ENCODE data around the gene VAV3.
"Not testable (repeated sequence)": the region's sequence is repeated elsewhere in the genome, so short reads cannot be mapped to it uniquely, and the experiment has no call there.

The VAV3 gene

DNA sequence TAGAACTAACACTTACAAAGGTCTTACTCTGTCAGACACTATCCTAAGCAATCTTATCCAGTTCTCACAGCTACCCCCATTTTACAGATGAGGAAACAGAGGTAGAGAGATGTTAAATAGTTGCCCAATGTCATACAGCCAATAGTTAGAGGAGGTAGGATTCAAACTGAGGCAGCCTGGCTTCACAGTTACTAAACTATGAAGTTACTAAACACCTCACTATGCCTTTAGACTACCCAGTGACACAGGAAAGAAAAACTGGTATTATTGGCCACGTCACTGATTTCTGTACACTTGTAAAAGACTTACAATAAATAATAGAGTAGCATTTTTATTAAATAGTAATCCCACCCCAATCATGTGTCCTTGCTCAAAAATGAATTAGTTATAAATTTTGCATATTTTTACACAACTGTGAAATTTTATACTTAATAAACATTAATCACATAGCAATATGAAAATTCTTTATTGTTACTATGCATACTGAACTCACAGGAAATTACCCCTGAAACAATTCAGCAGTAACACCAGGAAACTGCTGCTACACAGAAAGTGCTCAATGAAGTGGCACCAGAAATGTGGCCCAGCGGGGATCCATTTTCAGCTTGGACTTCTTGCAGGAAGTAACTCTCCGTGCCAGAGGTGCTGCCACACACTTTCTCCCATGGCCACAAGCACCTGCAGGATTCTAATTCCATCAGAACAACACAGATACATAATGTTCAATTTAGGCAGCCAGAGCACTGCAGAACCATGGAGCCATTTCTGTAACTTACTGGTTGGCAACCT is 69.4 kb downstream of the VAV3 start:
- no peak for DNase-seq (ENCODE audit: low spot score)
- no peak for FAIRE-seq

DNA sequence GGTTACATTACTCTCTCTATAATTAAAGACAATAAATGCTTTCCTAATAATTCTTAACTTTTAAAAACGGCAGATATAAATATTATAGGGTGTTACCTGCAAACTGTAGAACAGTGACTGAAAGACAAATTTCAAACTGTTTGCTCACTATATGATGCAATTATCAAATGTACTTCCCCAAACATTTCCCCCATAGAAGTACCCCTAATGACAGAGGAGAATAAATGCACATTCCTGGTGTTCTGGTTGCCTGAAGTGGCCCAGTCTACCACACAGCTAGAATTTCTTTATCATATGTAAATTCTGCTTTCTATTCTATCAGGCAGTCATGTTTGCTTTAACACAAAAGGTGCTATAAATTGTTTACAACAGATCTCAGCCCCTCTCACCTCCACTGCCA is 70.4 kb downstream of the VAV3 start:
- no peak for FAIRE-seq
- DNase-seq (ENCODE audit: low spot score), result no peak

DNA sequence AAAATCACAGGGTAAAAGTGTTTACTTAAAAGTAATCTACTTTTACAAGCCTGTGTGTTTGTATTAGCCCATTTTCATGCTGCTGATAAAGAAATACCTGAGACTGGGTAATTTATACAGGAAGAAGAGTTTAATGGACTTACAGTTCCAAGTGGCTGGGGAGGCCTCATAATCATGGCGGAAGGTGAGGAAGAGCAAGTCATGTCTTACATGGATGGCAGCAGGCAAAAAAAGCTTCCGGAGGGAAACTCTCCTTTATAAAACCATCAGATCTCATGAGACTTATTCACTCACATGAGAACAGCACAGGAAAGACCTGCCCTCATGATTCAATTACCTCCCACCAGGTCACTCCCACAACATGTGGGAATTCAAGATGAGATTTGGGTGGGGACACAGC is 71.6 kb downstream of the VAV3 start:
- not testable (repeated sequence) for FAIRE-seq; DNase-seq (ENCODE audit: low spot score)

DNA sequence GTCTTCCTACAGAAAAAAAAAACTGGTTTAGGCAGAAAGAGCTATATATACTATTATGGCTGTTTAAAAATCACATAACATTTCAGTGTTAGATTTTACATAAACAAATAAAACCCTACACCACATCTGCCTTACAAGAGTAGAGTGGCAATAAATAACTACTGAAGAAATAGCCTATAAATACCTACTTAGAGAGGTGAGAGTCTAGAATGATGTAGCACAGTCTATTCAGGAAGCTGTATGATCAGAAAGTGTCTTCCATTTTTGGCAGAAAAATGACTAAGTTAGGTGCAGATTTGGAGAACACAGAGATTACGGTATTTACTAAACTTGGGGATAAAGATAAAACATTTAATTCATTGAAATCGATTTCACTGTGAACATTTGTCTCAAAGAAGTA is 75.5 kb downstream of the VAV3 start:
- FAIRE-seq (no peak), DNase-seq (ENCODE audit: low spot score) (no peak)

DNA sequence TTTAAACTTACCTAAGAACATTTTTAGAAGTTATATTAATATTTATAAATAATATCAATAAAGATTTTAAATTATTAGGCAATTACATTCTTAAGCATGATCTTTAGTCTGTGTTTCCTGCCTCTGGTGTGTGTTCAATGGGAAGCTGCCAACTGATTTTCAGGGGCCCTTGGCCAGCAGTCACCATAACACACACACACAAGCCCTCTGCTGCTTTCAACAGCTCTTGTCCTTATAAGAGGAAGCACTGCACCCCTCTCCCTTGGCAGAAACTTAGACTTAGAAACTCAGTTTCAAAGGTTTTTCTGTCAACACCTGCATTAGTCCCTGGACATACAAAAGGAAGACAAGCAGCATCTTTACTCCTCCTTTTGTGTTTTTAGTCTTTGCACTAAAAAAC is 81.4 kb downstream of the VAV3 start:
- FAIRE-seq (no peak), DNase-seq (ENCODE audit: low spot score) (no peak)

DNA sequence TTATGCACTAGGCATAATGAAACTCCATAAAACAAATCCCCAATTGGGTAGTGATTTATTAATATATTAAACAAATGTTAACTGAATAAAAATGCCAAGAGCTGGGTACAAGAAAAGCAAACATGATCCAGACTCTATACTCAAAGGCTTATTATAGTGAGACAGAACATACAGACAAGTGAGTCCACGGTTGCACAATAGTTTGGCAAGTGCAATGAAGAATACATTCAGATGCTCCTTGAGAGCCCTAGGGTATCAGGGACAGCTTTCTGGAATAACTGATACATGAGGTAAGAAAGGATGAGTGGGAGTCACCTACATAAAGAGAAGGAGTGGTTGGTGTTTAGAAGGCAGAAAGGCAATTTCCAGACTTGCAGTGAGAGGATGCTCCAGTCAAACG is 85.1 kb downstream of the VAV3 start:
- FAIRE-seq (no peak), DNase-seq (ENCODE audit: low spot score) (no peak)

DNA sequence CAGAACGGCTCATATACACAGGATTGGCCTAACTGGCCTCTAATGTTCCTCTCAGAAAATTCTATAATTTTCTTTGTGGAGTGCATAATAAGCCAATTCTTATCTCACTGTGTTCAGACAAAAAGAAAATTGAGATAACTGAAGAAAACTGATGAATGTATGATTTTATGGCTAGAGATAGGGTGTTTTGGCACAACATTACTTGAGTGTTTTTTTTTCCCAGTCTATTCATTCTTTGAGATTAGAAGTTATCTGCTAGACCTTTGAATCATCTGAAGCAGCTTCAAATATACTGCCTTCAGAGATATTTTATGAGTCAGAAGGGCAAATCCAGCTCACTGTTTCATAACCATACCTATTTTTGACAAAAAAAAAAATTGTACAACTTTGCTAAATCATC is 85.6 kb downstream of the VAV3 start:
- DNase-seq (ENCODE audit: low spot score) (no peak), FAIRE-seq (no peak)

DNA sequence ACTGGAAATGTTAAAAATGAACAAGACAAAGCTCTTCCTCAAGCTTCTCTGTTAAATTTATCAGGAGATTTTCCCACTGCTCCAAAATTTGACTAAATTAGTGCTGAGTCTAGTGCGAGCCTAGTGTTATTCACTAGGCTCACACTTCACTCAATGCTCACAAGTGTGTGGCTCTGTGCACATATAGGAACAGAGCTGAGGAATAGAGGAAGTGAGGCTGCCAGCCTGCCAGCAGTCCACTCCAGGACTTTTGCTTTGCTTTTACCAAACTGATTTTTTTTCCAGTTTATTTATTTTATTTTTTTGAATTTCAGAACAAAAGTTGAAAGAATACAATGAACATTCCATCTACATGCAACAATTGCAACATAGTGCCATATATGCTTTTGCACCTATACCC is 87.2 kb downstream of the VAV3 start:
- no peak for FAIRE-seq
- DNase-seq (ENCODE audit: low spot score), result no peak

DNA sequence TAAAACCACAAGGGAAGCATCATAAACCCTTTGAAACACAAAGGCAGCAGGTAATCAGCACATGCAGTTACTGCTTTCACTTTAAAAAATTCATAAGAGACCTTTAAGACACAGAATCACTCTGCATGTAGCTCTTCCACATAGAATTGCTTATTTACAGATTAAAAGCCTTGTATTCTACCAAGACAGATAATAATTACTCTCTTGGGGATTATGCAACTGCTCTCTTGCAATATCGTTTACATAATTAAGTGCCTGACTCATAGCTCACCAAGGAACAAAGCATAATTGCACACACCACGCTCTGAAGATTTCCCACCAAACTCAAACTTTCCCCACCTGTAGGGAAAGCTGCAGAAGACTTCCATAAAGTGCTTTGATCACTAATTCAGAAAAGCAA is 87.9 kb downstream of the VAV3 start:
- no peak for DNase-seq (ENCODE audit: low spot score)
- no peak for FAIRE-seq

DNA sequence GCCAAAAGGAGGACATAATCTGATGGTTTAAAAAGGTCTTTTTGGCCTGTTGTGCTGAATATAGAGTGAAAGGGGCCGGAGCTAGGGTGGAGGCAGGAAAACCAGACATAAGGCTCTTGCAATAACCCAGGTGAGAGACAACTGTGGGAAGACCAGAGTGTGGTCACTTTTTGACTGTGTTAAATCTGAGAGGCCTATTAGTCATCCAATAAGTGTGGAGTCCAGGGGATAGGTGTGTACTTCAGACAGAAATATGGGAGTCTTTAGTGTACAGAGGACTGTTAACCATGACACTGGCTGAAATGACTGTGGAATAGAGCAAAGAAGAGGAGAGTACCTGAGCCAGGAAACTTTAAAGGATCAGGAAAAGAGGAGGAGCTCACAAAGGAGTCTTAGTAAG is 89.3 kb downstream of the VAV3 start:
- FAIRE-seq (no peak), DNase-seq (ENCODE audit: low spot score) (no peak)

DNA sequence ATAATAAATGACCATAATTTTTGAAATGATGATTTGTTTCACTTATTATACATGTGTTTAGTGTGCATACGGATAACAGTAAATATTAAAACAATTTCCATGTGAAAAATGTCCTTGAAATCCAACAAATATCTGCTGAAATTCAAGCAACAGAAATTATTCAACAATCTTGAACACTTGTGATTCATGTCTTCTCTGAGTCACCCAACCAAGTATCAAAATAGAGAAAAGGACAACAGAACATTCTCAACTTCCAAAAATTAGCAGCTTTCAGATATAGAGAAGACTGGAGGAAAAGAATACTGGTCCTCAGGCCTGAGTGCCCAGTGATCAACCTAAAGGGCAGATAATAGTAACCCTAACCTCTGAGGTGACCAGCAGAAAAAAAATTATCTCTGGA is 90.8 kb downstream of the VAV3 start:
- DNase-seq (ENCODE audit: low spot score) (no peak), FAIRE-seq (no peak)

DNA sequence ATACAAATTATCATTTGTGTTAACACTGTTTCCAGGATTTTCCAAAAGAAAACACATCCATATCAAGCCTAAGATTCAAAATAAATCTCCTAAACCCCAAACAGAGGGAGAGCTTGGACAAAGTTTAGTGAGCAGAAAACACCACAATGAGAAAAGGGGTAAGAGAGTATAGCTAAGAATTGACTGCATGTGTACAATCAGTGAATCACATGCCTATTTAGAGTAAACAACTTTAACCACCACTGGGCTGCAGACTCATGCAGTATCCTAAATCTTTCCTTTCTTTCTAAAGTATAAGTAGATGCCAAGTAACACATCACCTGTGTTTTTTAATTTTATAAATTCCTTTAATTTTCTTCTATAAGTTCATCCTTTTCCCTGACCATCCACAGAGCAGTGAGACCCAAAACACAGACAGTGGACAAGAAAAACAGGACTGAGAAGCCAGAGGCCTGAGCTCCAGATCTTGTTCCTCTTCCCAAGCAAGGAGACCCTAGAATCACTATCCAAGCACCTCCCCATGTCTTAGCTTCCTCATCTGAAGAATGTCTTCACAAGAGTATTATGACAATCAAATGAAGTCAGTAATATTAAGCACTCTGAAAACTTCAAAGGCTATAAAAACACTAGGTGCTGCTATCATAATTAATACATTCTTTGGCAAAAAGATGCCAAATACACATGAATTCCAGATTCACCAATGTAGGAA is 93.1 kb downstream of the VAV3 start:
- FAIRE-seq, result no peak
- DNase-seq (ENCODE audit: low spot score), result no peak

DNA sequence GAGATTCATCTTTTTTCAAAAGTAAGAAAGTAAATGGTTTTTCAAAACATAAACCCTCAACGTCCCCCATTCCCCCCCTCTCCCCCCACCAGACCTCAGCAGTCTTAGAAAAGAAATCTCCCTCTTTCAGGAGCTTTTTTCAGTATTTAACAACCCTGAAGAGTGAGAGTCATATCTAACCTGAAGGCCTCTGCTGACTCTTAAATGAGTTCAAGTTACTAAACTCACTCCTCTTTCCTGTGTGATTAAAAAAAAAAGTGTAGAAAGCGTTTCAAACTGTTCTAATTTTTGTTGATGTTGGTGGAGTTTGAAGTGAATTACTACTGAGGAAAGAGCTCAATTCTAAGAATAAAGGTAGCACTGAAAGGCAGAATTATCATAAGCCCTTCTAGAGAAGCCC is 93.7 kb downstream of the VAV3 start:
- DNase-seq (ENCODE audit: low spot score), result no peak
- no peak for FAIRE-seq

DNA sequence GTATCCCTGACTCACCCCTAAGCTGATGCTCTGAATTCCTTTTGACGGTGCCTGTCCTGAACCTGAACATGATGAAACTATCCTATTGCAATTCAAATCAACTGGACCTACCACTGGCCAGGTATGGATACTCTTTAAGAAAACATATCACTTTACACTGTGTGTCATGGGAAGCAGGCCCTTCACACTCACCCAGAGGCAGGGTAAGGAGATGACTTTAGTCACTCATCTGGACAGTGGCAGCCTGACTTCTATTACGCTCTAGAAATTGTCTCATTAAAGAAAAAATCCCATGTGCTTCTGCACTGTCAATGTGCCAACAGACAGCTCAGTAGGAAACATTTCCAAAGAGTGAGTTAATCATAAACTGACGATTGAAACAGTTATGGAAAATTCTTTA is 94.3 kb downstream of the VAV3 start:
- DNase-seq (ENCODE audit: low spot score), result no peak
- FAIRE-seq, result no peak

DNA sequence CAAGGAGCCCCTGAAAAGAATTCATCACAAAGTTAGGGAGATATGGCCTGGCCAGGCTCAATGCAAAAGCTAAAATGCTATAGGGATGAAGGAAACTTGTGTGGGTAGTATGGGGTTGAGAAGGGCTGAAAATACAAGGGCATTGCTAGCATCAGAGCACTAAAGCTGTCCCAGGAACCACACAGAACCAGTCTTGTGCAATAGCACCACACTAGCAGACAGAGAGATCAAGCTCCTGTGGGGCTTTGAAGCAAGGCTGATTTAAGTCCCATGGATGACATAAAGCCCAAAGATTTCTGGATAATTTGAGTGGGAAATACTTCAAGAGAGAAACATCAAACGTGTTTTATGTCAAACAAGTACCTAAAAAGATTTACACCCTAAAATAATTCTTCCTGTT is 97.1 kb downstream of the VAV3 start:
- DNase-seq (ENCODE audit: low spot score) (no peak), FAIRE-seq (no peak)

DNA sequence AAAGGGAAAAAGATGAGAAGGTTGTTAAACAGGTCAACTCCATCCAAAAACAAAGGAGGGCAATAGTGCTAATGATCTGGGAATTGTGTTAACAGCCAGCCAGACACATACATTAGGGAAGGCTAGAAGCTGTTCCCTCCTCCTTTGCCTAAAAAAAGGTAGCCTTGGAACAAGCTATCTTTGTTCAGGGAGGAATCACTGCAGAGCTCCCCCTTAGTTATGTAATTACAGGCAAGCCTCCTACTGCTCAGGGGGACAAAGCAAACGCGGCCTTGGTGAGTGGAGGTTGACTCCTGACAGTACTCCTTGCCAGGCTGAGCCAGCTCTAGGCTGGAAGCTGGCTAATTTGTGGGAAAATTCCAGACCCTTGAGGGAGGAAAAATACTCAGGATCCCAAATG is 97.6 kb downstream of the VAV3 start:
- FAIRE-seq (no peak), DNase-seq (ENCODE audit: low spot score) (no peak)

DNA sequence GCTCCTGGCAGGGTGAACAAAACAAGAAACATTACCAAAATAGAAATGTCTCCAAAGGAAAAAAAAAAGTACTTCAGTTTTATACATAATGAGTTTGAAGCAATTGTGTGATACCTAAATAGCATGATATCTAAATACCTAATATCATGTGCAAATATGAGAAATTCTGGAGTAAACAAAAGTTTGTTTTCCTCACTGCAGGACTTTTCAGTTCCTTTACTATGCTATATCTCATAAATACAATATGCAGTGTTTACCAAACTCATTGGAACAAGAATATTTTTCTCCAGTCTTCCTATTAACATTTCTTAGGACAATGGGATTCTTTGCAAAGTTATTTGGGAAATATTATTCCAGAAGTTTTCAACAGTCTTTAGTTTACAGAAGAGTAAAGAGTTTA is 98.1 kb downstream of the VAV3 start:
- no peak for FAIRE-seq
- no peak for DNase-seq (ENCODE audit: low spot score)

DNA sequence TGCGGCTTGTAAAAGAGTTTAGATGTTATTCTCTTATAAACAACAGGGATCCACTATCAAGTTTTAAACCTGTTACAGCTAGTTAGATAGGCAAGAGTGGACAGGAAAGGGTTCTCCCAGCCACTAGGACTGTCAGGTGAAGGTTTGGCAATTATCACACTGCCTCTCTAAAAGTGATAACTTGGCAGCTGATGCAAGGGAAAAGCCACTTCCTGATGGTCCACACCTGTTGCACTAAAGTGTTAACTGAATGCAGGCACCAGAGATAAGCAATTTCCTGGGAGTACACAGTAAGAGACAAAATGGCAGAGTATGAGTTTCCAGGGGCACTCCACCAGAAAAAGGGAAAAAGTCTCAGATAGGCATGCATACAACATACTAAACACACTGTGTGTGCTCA is 99.4 kb downstream of the VAV3 start:
- FAIRE-seq, result no peak

DNA sequence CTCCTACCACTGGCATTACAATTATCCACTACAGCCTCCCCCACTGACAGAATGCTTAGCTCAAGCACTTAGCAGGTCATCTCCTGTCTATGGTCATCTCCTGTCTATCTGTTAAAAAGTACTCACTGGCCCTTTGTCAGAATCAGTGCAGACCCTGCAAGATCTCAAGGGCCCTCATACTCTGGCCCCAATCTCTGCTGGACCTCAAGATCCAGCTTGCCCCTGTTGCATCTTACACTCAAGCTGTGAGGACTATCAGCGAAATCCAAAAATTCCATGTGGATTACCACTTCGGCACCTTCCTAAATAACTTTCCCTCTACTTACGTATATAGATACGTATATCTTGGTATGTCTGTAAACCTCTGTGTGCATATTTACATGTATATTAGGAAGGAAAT is 101.6 kb downstream of the VAV3 start:
- FAIRE-seq (no peak), DNase-seq (ENCODE audit: low spot score) (no peak)

More for the DNA sequence above, 99.4 kb downstream of the VAV3 start:
- DNase-seq (ENCODE audit: low spot score), result no peak

DNA sequence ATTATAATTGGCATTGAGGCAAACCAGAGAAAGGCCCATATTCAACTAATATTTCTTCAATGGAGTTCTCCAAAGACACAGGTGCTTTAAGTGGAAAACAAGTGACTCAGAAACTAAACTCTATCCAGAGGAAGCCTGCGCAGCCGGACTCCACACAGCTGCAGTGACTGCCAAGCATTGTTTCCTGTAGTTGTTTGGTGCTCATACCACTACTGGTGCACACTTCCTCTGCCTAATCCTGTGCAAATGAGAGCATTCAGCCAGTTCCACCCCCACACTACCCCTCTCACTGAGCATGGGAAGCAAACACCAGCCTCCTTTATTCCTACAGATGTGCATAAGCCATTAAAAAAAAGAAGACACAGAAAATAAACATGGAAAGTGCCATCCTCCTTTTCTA is 102.9 kb downstream of the VAV3 start:
- DNase-seq (ENCODE audit: low spot score), result no peak
- FAIRE-seq, result no peak

DNA sequence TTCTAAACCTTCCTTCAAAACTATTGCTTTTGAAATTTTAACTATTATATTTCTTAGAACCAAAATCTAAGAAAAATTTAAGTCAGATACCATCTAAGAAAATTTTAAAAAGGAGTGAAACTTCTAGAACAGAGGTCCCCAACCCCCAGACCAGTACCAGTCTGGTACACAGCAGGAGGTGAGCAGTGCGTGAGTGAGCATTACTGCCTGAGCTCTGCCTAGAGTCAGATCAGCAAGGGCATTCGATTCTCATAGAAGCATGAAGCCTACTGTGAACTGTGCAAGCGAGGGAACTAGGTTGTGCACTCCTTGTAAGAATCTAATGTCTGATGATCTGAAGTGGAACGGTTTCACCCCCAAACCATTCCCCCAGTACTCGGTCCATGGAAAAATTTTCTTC is 106.7 kb downstream of the VAV3 start:
- no peak for FAIRE-seq
- DNase-seq (ENCODE audit: low spot score), result no peak

DNA sequence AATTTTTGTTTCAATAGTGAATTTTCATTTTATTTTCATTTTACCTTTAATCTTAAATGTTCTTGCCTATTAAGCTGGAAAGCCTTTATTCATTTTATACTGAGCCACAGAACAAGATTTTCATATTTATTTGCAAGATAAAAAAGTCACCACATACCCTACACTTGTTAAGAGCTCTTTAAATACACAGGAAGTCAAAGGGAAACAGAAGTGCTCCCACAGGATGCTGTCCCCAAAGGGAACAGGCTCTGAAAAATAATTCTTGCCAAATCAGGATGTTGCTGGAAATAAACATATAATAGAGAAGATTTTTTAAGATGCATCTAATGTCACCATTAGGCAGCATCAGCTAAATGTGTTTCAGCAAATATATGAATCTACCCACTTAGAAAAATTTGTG is 113.6 kb downstream of the VAV3 start:
- DNase-seq (ENCODE audit: low spot score) (no peak), FAIRE-seq (no peak)

DNA sequence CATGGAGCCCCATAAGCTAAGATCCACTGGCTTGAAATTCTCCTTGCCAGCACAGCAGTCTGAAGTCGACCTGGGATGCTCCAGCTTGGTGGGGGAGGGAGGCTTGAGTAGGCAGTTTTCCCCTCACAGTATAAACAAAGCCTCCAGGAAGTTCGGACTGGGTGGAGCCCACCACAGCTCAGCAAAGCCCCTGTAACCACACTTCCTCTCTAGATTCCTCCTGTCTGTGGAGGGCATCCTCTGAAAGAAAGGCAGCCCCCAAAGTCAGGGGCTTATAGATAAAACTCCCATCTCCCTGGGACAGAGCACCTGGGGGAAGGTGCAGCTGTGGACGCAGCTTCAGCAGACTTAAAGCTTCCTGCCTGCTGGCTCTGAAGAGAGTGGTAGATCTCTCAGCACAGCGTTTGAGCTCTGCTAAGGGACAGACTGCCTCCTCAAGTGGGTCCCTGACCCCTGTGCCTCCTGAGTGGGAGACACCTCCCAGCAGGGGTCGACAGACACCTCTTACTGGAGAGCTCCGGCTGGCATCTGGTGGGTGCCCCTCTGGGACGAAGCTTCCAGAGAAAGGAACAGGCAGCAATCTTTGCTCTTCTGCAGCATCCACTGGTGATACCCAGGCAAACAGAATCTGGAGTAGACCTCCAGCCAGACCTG is 120.3 kb downstream of the VAV3 start:
- FAIRE-seq; DNase-seq (ENCODE audit: low spot score): not testable (repeated sequence)
